ENCODE data around the gene KCNK3. TPM values are rescaled to one million over a fixed set of nuclear protein-coding genes. Genes with fewer than 3 reads are reported as not detected.
"Not testable (repeated sequence)": the region's sequence is repeated elsewhere in the genome, so short reads cannot be mapped to it uniquely, and the experiment has no call there.

The KCNK3 gene
- total RNA-seq, 1 experiment from 2014 or later, result 32.8 TPM

DNA sequence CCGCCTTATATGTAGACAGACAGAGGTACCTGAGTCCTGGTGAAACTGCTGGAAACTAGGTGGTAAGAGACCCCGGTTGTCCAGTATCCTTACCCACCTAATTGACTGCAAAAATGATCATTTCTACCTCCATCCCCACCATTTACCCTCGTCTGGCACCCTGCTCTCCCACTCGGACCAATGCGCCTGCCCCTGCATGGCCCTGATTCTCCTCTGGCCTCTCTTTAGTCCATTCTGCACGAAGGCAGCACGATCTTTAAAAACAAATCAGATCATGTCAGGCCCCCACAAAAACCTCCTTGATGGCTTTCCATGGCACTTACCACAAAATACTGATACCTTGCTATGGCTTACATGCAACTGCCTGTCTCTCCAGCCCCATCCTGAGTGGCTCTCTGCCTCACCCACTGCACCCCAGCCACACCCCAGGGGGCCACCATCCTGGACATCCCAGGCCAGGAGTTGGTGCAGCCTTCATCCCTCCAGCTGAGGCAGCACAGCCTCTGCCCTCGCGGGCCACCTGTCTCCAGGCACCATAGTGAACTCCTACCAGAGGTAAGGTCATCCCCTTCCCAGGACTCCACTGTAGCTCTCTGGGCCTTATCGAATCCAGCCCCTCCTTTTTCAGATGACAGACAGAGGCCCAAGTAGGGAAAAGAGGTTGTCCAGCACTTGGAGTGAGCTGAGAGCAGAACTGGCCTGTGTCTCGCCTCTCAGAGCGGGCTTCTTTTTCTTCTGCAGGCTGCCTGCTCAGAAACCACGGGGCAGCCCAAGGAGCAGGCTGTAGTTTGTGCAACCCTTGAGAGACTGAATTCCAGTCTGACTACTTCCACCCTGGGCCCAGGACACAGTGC is 39.1 kb upstream of the KCNK3 start:
- intact Hi-C loops (cut with micrococcal nuclease; ENCODE audit: unreplicated experiment), result no loop called here

DNA sequence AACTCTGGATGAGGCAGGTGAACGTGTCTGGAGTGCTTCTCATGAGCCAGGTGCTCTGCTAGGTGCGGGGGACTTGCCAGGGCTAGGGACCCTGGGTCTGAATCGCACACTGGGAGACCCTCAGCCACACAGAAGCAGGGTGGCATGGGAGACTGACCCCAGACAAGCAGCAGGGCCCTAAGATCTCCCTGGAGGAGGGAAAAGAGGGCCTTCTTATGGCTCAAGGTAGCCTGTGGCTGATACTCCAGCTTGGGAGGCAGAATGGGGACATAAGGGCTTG is 38.5 kb upstream of the KCNK3 start:
- no peaks in the 10 kb centered on the region for H3K4me1 ChIP-seq (ENCODE audit: control insufficient read depth, insufficient read depth, low read length)
- H3K4me3 ChIP-seq (ENCODE audit: low read depth in 2 of 2, low read length in 2 of 2), result no peak overlapping the region
- H3K27ac ChIP-seq (ENCODE audit: low read length), result no peak overlapping the region
- ChIA-PET CTCF (interaction anchor here (0.6 kb wide), 1 partner anchor 80 kb away, joined by 7 read pairs; no protein-coding TSS in a partner anchor), POLR2A (no interaction called here)
- TF ChIP-seq, protein P1, sequence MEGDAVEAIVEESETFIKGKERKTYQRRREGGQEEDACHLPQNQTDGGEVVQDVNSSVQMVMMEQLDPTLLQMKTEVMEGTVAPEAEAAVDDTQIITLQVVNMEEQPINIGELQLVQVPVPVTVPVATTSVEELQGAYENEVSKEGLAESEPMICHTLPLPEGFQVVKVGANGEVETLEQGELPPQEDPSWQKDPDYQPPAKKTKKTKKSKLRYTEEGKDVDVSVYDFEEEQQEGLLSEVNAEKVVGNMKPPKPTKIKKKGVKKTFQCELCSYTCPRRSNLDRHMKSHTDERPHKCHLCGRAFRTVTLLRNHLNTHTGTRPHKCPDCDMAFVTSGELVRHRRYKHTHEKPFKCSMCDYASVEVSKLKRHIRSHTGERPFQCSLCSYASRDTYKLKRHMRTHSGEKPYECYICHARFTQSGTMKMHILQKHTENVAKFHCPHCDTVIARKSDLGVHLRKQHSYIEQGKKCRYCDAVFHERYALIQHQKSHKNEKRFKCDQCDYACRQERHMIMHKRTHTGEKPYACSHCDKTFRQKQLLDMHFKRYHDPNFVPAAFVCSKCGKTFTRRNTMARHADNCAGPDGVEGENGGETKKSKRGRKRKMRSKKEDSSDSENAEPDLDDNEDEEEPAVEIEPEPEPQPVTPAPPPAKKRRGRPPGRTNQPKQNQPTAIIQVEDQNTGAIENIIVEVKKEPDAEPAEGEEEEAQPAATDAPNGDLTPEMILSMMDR (IDR thresholded peaks at IDR 0.05), result no peak
- TF ChIP-seq SIN3A (IDR thresholded peaks at IDR 0.05; ENCODE audit: borderline replicate concordance, insufficient read depth, low read depth, low read length) (no peak), POLR2AphosphoS5 (IDR thresholded peaks at IDR 0.05; ENCODE audit: low read depth, low read length) (no peak), TCF7L2 (IDR thresholded peaks at IDR 0.05; ENCODE audit: low read depth, low read length) (no peak)
- TF ChIP-seq, protein P2, sequence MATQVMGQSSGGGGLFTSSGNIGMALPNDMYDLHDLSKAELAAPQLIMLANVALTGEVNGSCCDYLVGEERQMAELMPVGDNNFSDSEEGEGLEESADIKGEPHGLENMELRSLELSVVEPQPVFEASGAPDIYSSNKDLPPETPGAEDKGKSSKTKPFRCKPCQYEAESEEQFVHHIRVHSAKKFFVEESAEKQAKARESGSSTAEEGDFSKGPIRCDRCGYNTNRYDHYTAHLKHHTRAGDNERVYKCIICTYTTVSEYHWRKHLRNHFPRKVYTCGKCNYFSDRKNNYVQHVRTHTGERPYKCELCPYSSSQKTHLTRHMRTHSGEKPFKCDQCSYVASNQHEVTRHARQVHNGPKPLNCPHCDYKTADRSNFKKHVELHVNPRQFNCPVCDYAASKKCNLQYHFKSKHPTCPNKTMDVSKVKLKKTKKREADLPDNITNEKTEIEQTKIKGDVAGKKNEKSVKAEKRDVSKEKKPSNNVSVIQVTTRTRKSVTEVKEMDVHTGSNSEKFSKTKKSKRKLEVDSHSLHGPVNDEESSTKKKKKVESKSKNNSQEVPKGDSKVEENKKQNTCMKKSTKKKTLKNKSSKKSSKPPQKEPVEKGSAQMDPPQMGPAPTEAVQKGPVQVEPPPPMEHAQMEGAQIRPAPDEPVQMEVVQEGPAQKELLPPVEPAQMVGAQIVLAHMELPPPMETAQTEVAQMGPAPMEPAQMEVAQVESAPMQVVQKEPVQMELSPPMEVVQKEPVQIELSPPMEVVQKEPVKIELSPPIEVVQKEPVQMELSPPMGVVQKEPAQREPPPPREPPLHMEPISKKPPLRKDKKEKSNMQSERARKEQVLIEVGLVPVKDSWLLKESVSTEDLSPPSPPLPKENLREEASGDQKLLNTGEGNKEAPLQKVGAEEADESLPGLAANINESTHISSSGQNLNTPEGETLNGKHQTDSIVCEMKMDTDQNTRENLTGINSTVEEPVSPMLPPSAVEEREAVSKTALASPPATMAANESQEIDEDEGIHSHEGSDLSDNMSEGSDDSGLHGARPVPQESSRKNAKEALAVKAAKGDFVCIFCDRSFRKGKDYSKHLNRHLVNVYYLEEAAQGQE (IDR thresholded peaks at IDR 0.05; ENCODE audit: insufficient read depth in 1 of 2, low read depth in 2 of 2, low read length in 1 of 2), result no peak
- DNase-seq (ENCODE audit: low read depth, low spot score) (no peak), ATAC-seq (no peak)
- no peaks in the 10 kb centered on the region for H3K36me3 ChIP-seq (ENCODE audit: control insufficient read depth, insufficient read depth, low read length)
- BruUV-seq (replicated peaks), result no TSS peak
- H3K27me3 ChIP-seq (ENCODE audit: control insufficient read depth, insufficient read depth, low read length), result no peaks in the 10 kb centered on the region
- intact Hi-C loops (cut with micrococcal nuclease; ENCODE audit: unreplicated experiment) (no loop called here), in situ Hi-C loops (cut with HindIII; ENCODE audit: low pct_unique_long_range_greater_than_20kb, low sequenced_read_pairs) (no loop called here)
- H3K9me3 ChIP-seq (ENCODE audit: control insufficient read depth, insufficient read depth, low read depth, low read length), result no peaks in the 10 kb centered on the region

More for the DNA sequence above, 39.1 kb upstream of the KCNK3 start:
- ATAC-seq (no peak), DNase-seq (ENCODE audit: low read depth, low spot score) (no peak)
- no peaks in the 10 kb centered on the region for H3K9me3 ChIP-seq (ENCODE audit: control insufficient read depth, insufficient read depth, low read depth, low read length)
- H3K27ac ChIP-seq (ENCODE audit: low read length), result no peak overlapping the region
- no peaks in the 10 kb centered on the region for H3K4me1 ChIP-seq (ENCODE audit: control insufficient read depth, insufficient read depth, low read length)
- no peak overlapping the region for H3K4me3 ChIP-seq (ENCODE audit: low read depth in 2 of 2, low read length in 2 of 2)
- no TSS peak for BruUV-seq (replicated peaks)
- no peaks in the 10 kb centered on the region for H3K36me3 ChIP-seq (ENCODE audit: control insufficient read depth, insufficient read depth, low read length)
- ChIA-PET CTCF (no interaction called here), POLR2A (no interaction called here)
- no peak for TF ChIP-seq TCF7L2 (IDR thresholded peaks at IDR 0.05; ENCODE audit: low read depth, low read length)
- no peak for TF ChIP-seq SIN3A (IDR thresholded peaks at IDR 0.05; ENCODE audit: borderline replicate concordance, insufficient read depth, low read depth, low read length)
- in situ Hi-C loops (cut with HindIII; ENCODE audit: low pct_unique_long_range_greater_than_20kb, low sequenced_read_pairs), result no loop called here
- H3K27me3 ChIP-seq (ENCODE audit: control insufficient read depth, insufficient read depth, low read length), result no peaks in the 10 kb centered on the region

GRCh38 chr2:26655120-26655519 is 37.4 kb upstream of the KCNK3 start:
- H3K4me1 ChIP-seq (ENCODE audit: control insufficient read depth, insufficient read depth, low read length); H3K9me3 ChIP-seq (ENCODE audit: control insufficient read depth, insufficient read depth, low read depth, low read length); POLR2A ChIA-PET; H3K36me3 ChIP-seq (ENCODE audit: control insufficient read depth, insufficient read depth, low read length); ATAC-seq; DNase-seq (ENCODE audit: low read depth, low spot score); intact Hi-C loops (cut with micrococcal nuclease; ENCODE audit: unreplicated experiment); CTCF ChIA-PET; in situ Hi-C loops (cut with HindIII; ENCODE audit: low pct_unique_long_range_greater_than_20kb, low sequenced_read_pairs); H3K27me3 ChIP-seq (ENCODE audit: control insufficient read depth, insufficient read depth, low read length); H3K4me3 ChIP-seq (ENCODE audit: low read depth in 2 of 2, low read length in 2 of 2); H3K27ac ChIP-seq (ENCODE audit: low read length); BruUV-seq (replicated peaks): not testable (repeated sequence)
